ENCODE measurements around the gene CRADD. TPM values are rescaled to one million over a fixed set of nuclear protein-coding genes. Genes with fewer than 3 reads are reported as not detected.

CRADD gene
- total RNA-seq, 4 donors from 2014 or later = 51.0 to 86.3 (median 56.6) TPM

- no peaks in the 10 kb centered on the region for H3K27me3 ChIP-seq
- TF ChIP-seq CTCF (IDR thresholded peaks at IDR 0.05) = no peak
- no peak for TF ChIP-seq EP300 (IDR thresholded peaks at IDR 0.05)
- TF ChIP-seq POLR2A (IDR thresholded peaks at IDR 0.05) = no peak
- H3K36me3 ChIP-seq = no peaks in the 10 kb centered on the region
- DNase-seq (ENCODE audit: low spot score in 2 of 2) = no peak
- H3K4me3 ChIP-seq = no peak overlapping the region
- H3K27ac ChIP-seq = no peak overlapping the region
- 92 to 93% methylated on average over 3 of the region's 3 CpGs for WGBS, 2 donors
- no peaks in the 10 kb centered on the region for H3K4me1 ChIP-seq
- H3K9me3 ChIP-seq = no peaks in the 10 kb centered on the region
Observed at GRCh38 chr12:93669452-93669851, 7.7 kb upstream of the CRADD start.

DNA sequence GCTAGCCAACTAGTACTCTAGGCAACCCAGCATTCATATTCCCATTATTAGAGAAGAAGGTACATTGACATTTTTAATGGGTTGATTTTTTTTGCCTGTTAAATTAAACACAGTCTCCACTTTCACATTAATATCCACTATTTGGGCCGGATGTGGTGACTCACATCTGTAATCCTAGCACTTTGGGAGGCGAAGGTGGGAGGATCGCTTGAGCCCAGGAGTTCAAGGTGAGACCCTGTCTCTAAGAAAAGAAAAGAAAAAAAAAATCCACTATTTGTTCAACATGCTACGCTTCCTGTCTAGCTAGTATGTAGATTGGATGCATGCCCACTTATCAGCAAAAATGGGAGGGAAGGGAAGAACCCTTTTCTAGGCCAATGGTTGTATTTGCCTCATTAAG is 7.1 kb upstream of the CRADD start:
- Histone ChIP-seq H3K27me3 (no peaks in the 10 kb centered on the region), H3K36me3 (no peaks in the 10 kb centered on the region), H3K9me3 (no peaks in the 10 kb centered on the region), H3K4me1 (no peaks in the 10 kb centered on the region), H3K4me3 (no peak overlapping the region), H3K27ac (no peak overlapping the region)
- DNase-seq (ENCODE audit: low spot score in 2 of 2) = no peak
- 92 to 98% methylated on average over 4 of the region's 4 CpGs for WGBS, 2 donors
- TF ChIP-seq CTCF (IDR thresholded peaks at IDR 0.05) = no peak
- no peak for TF ChIP-seq EP300 (IDR thresholded peaks at IDR 0.05)
- TF ChIP-seq POLR2A (IDR thresholded peaks at IDR 0.05) = no peak

GRCh38 chr12:93671044-93671443 is 6.1 kb upstream of the CRADD start:
- WGBS, 2 donors = 81 to 91% methylated on average over 3 of the region's 3 CpGs
- H3K9me3 ChIP-seq = no peaks in the 10 kb centered on the region
- no peak overlapping the region for H3K4me3 ChIP-seq
- H3K27me3 ChIP-seq = no peaks in the 10 kb centered on the region
- no peak overlapping the region for H3K27ac ChIP-seq
- no peaks in the 10 kb centered on the region for H3K36me3 ChIP-seq
- H3K4me1 ChIP-seq = no peaks in the 10 kb centered on the region
- DNase-seq (ENCODE audit: low spot score in 2 of 2) = no peak
- TF ChIP-seq POLR2A (IDR thresholded peaks at IDR 0.05) = no peak
- no peak for TF ChIP-seq CTCF (IDR thresholded peaks at IDR 0.05)
- no peak for TF ChIP-seq EP300 (IDR thresholded peaks at IDR 0.05)

DNA sequence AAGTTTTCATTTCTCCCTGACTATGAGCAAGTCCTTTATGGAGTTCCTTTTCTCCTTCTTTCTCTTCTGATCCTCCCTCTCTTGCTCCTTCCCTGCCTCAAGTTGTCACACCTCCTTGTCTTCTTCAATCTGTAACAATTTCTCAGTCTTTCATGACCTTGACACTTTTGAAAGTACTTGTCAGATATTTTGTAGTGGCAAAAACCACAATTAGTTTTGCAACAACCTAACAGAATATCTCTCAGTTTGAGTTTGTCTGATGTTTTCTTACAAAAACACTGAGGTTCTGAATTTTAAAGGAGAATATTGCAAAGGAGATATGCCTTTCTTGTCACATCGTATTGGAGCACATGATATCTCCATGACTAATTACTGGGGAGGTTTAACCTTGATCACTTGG is 4.1 kb upstream of the CRADD start:
- TF ChIP-seq EP300 (IDR thresholded peaks at IDR 0.05) (no peak), CTCF (IDR thresholded peaks at IDR 0.05) (no peak), POLR2A (IDR thresholded peaks at IDR 0.05) (no peak)
- WGBS, 2 donors = 63 to 82% methylated on average over 1 of the region's 1 CpG
- Histone ChIP-seq H3K27ac (no peak overlapping the region), H3K4me1 (peaks cover 0 to 3% (median 1%) of the 10 kb centered on the region in 4 donors), H3K4me3 (no peak overlapping the region), H3K36me3 (no peaks in the 10 kb centered on the region), H3K9me3 (no peaks in the 10 kb centered on the region), H3K27me3 (no peaks in the 10 kb centered on the region)
- no peak for DNase-seq (ENCODE audit: low spot score in 2 of 2)

GRCh38 chr12:93674386-93674785 is 2.8 kb upstream of the CRADD start:
- Histone ChIP-seq H3K4me3 (no peak overlapping the region), H3K9me3 (no peaks in the 10 kb centered on the region), H3K36me3 (peaks cover 0 to 7% (median 0%) of the 10 kb centered on the region in 3 donors), H3K4me1 (peaks cover 0 to 12% (median 2%) of the 10 kb centered on the region in 4 donors), H3K27me3 (no peaks in the 10 kb centered on the region), H3K27ac (no peak overlapping the region)
- no peak for DNase-seq (ENCODE audit: low spot score in 2 of 2)
- TF ChIP-seq CTCF (IDR thresholded peaks at IDR 0.05) (no peak), EP300 (IDR thresholded peaks at IDR 0.05) (no peak), POLR2A (IDR thresholded peaks at IDR 0.05) (no peak)
- 89% methylated on average over 6 of the region's 6 CpGs for WGBS, 2 donors
